ENCODE data around the gene FLOT2. TPM values are rescaled to one million over a fixed set of nuclear protein-coding genes. Genes with fewer than 3 reads are reported as not detected.

The FLOT2 gene
- total and polyA plus RNA-seq, 10 of the 15 experiments (the other 5 are each of a cell fraction or from before 2014, with no cell fraction given) = 56.8 to 302 (median 149) TPM

DNA sequence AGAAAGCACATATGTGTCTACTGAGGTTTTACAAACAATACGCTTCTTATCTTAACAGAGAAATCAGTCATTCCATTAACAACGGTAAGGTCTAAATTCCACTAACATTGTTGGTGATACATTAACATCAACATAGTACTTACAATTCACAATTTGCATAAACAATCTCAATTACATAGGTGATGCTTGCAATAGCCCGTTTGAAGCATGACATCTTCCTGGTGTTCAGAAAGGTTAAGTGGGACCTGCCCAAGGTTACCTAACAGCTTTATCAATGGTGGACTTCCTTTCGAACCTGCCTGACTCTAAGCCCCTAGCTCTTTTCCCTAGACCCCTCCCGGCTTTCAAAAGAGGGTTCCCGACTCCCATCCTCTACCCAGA is 55.6 kb downstream of the FLOT2 start:
- Histone ChIP-seq H3K9me3 (replicated peaks; ENCODE audit: control insufficient read depth, insufficient read depth, low read length) (no peaks in the 10 kb centered on the region), H3K27me3 (replicated peaks in 1 of 2; ENCODE audit: control insufficient read depth in 2 of 2, insufficient read depth in 2 of 2, low read length in 1 of 2) (no peaks in the 10 kb centered on the region), H3K27ac (ENCODE audit: control insufficient read depth, insufficient read depth) (peak overlapping the region; percentile 59), H3K79me2 (ENCODE audit: control insufficient read depth, insufficient read depth, low read length) (peaks cover 27% of the 10 kb centered on the region), H3K4me2 (ENCODE audit: control insufficient read depth, insufficient read depth) (peak overlapping the region; percentile 95), H3K4me3 (peak overlapping the region; percentile 98), H3K9ac (ENCODE audit: control insufficient read depth, insufficient read depth, low read length) (peak overlapping the region; percentile 76), H3K4me1 (ENCODE audit: control insufficient read depth, insufficient read depth, low read length) (no peaks in the 10 kb centered on the region), H4K20me1 (ENCODE audit: control insufficient read depth, insufficient read depth) (no peaks in the 10 kb centered on the region), H2AFZ (ENCODE audit: control insufficient read depth, low read depth, low read length) (peak overlapping the region; percentile 100), H3K36me3 (ENCODE audit: control insufficient read depth in 2 of 2, insufficient read depth in 2 of 2, low read length in 1 of 2) (no peaks in the 10 kb centered on the region; a peak in 1 of 4 replicates)
- RAD21 ChIA-PET (ENCODE audit: unreplicated experiment) = interaction anchor here (0.5 to 2.9 kb wide), 16 partner anchors 10 to 122 kb away, joined by 3 to 34 read pairs (median 6); partner anchors contain the start of genes DHRS13, FLOT2, NEK8 and PHF12
- in situ Hi-C loops (cut with MboI) = no loop called here
- DNase-seq (ENCODE audit: low read depth, low spot score) (no peak), ATAC-seq (peak; percentile 55), FAIRE-seq (peak; percentile 7)
- POLR2A ChIA-PET = interaction anchor here (0.5 to 3.8 kb wide), 18 partner anchors 13 to 115 kb away, joined by 3 to 23 read pairs (median 6); partner anchors contain the start of genes ERAL1, FLOT2 and PHF12
- BruUV-seq (replicated peaks) = TSS peak; percentile 88
- intact Hi-C loops (cut with micrococcal nuclease; ENCODE audit: unreplicated experiment) = loop anchor here (5.0 kb wide), 2 partner anchors 80 to 115 kb away; partner anchors contain the start of genes NEK8 and TLCD1
- TF ChIP-seq EGR1 (IDR thresholded peaks at IDR 0.05; ENCODE audit: borderline replicate concordance in 1 of 2, low read depth in 2 of 2, low read length in 2 of 2) (0 out of 3 replicates have a peak, but pooled peaks of 1 of the 2 experiments have one; percentile 6), RELA (IDR thresholded peaks at IDR 0.05; ENCODE audit: borderline replicate concordance, partially characterized antibody) (no peak)
- 3% methylated on average over 6 of the region's 6 CpGs for WGBS (ENCODE audit: insufficient coverage, insufficient replicate concordance, low lambda C conversion rate, missing lambda C conversion rate)
- SMC1A ChIA-PET (ENCODE audit: uncharacterized antibody, unreplicated experiment) = interaction anchor here (0.7 to 2.6 kb wide), 24 partner anchors 9 to 122 kb away, joined by 3 to 20 read pairs (median 4); partner anchors contain the start of genes DHRS13 and RPL23A
- CTCF ChIA-PET = interaction anchor here (0.6 to 5.7 kb wide), 20 partner anchors 9 to 195 kb away, joined by 3 to 49 read pairs (median 5); partner anchors contain the start of genes DHRS13, PHF12 and TLCD1

DNA sequence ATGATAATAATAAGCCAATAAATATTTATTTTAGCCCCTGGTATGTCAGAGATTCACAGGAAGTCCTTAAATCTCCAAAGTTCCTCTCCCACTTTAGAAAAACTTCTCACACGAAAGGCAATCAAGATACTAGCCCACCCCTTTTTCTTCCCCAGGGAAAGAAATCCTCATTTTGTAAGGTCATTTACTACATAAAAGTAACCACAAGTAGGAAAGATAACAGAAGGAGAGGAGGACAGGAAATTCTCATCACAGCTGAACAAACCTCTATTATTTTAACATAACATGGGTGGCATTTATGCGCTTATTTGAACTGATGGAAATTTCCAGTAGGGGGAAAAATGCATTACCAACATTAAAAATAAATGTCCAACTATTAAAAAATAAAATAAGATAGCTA is 58.3 kb downstream of the FLOT2 start:
- WGBS (ENCODE audit: insufficient coverage, insufficient replicate concordance, low lambda C conversion rate, missing lambda C conversion rate) = 95% methylated on average over 2 of the region's 2 CpGs
- DNase-seq (ENCODE audit: low read depth, low spot score) (no peak), FAIRE-seq (no peak), ATAC-seq (no peak)
- H2AFZ ChIP-seq (ENCODE audit: control insufficient read depth, low read depth, low read length) = no peak overlapping the region
- H3K9ac ChIP-seq (ENCODE audit: control insufficient read depth, insufficient read depth, low read length) = no peak overlapping the region
- no peaks in the 10 kb centered on the region for H3K4me1 ChIP-seq (ENCODE audit: control insufficient read depth, insufficient read depth, low read length)
- BruUV-seq (replicated peaks) = no TSS peak
- H3K27ac ChIP-seq (ENCODE audit: control insufficient read depth, insufficient read depth) = no peak overlapping the region
- SMC1A ChIA-PET (ENCODE audit: uncharacterized antibody, unreplicated experiment) = no interaction called here
- H3K4me3 ChIP-seq = no peak overlapping the region
- H3K9me3 ChIP-seq (replicated peaks; ENCODE audit: control insufficient read depth, insufficient read depth, low read length) = no peaks in the 10 kb centered on the region
- no peaks in the 10 kb centered on the region; a peak in 1 of 4 replicates for H3K36me3 ChIP-seq (ENCODE audit: control insufficient read depth in 2 of 2, insufficient read depth in 2 of 2, low read length in 1 of 2)
- CTCF ChIA-PET = interaction anchor here (1.6 to 5.7 kb wide), 4 partner anchors 10 to 77 kb away, joined by 4 to 49 read pairs (median 4); no protein-coding TSS in a partner anchor
- no peaks in the 10 kb centered on the region for H3K27me3 ChIP-seq (replicated peaks in 1 of 2; ENCODE audit: control insufficient read depth in 2 of 2, insufficient read depth in 2 of 2, low read length in 1 of 2)
- H4K20me1 ChIP-seq (ENCODE audit: control insufficient read depth, insufficient read depth) = no peaks in the 10 kb centered on the region
- POLR2A ChIA-PET = interaction anchor here (0.6 to 1.5 kb wide), 2 partner anchors 8 to 10 kb away, joined by 3 to 4 read pairs; no protein-coding TSS in a partner anchor
- intact Hi-C loops (cut with micrococcal nuclease; ENCODE audit: unreplicated experiment) (loop anchor here (10.0 kb wide), 1 partner anchor 54 kb away; no protein-coding TSS in a partner anchor), in situ Hi-C loops (cut with MboI) (no loop called here)
- 0 out of 2 replicates have a peak overlapping the region, but pooled peaks have one; percentile 3 for H3K4me2 ChIP-seq (ENCODE audit: control insufficient read depth, insufficient read depth)
- peaks cover 28% of the 10 kb centered on the region for H3K79me2 ChIP-seq (ENCODE audit: control insufficient read depth, insufficient read depth, low read length)
- RAD21 ChIA-PET (ENCODE audit: unreplicated experiment) = interaction anchor here (1.1 kb wide), 1 partner anchor 76 kb away, joined by 5 read pairs; no protein-coding TSS in a partner anchor
- TF ChIP-seq, protein P1, sequence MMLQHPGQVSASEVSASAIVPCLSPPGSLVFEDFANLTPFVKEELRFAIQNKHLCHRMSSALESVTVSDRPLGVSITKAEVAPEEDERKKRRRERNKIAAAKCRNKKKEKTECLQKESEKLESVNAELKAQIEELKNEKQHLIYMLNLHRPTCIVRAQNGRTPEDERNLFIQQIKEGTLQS (IDR thresholded peaks at IDR 0.05; ENCODE audit: borderline replicate concordance, extremely low read depth, low read depth, low read length) = no peak
- TF ChIP-seq NRF1 (conservative IDR thresholded peaks at IDR 0.05; ENCODE audit: low read depth, low read length) = no peak
- TF ChIP-seq, protein P2, sequence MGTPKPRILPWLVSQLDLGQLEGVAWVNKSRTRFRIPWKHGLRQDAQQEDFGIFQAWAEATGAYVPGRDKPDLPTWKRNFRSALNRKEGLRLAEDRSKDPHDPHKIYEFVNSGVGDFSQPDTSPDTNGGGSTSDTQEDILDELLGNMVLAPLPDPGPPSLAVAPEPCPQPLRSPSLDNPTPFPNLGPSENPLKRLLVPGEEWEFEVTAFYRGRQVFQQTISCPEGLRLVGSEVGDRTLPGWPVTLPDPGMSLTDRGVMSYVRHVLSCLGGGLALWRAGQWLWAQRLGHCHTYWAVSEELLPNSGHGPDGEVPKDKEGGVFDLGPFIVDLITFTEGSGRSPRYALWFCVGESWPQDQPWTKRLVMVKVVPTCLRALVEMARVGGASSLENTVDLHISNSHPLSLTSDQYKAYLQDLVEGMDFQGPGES (IDR thresholded peaks at IDR 0.05) = no peak
- no peak for TF ChIP-seq SIN3A (IDR thresholded peaks at IDR 0.05; ENCODE audit: low read depth, low read length)
- no peak for TF ChIP-seq TCF7 (IDR thresholded peaks at IDR 0.05; ENCODE audit: borderline replicate concordance)
- TF ChIP-seq TCF3 (IDR thresholded peaks at IDR 0.05; ENCODE audit: borderline replicate concordance, insufficient read depth, low read depth, low read length) = no peak
- TF ChIP-seq, protein P3, sequence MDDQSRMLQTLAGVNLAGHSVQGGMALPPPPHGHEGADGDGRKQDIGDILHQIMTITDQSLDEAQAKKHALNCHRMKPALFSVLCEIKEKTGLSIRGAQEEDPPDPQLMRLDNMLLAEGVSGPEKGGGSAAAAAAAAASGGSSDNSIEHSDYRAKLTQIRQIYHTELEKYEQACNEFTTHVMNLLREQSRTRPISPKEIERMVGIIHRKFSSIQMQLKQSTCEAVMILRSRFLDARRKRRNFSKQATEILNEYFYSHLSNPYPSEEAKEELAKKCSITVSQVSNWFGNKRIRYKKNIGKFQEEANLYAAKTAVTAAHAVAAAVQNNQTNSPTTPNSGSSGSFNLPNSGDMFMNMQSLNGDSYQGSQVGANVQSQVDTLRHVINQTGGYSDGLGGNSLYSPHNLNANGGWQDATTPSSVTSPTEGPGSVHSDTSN (IDR thresholded peaks at IDR 0.05; ENCODE audit: insufficient replicate concordance, low read depth, low read length) = no peak
- TF ChIP-seq RAD21 (IDR thresholded peaks at IDR 0.05; ENCODE audit: insufficient read depth, low read depth, low read length) = no peak
- TF ChIP-seq CHD2 (IDR thresholded peaks at IDR 0.05; ENCODE audit: borderline replicate concordance, low read depth, low read length) = no peak
- no peak for TF ChIP-seq NR2C2 (IDR thresholded peaks at IDR 0.05; ENCODE audit: borderline replicate concordance, control insufficient read depth, insufficient read length, low read depth)
- no peak for TF ChIP-seq KDM1A (IDR thresholded peaks at IDR 0.05; ENCODE audit: borderline replicate concordance)

All from GM12878 (cell line).